K562 (cell line): Measurements from ENCODE around the gene ZNF521. TPM values are rescaled to one million over a fixed set of nuclear protein-coding genes. Genes with fewer than 3 reads are reported as not detected.

Experiments used
- ATAC-seq: fragments of 200-7000 bp; cut with Tn5 transposase; 3 replicates; pipeline ENCODE4 v1.9.1; 2020; ENCODE audit warnings: moderate library complexity
- BruUV-seq: library from RNA; stranded (reverse); fragments of 400-500 nt; replicated peaks from 2 replicates; lab custom pipeline; 2021; lab: Mats Ljungman, UMichigan
- CTCF ChIA-PET: fragments of 300-600 bp; formaldehyde crosslinking; extraction: SDS; loops from one replicate; lab custom pipeline; 2021; ENCODE audit warnings: low intra/inter-chr PET ratio; lab: Yijun Ruan, JAX
- POLR2A ChIA-PET: fragments of 300-600, 350-650 bp; sonication (Branson Sonifier 250); formaldehyde crosslinking; extraction: SDS; loops from one replicate; lab custom pipeline; 2021; ENCODE audit warnings: antibody characterized with exemption, inconsistent platforms; lab: Yijun Ruan, JAX
- DNase-seq, 4 experiments: peaks; one replicate each; pipeline versions ENCODE4 v3.0.0 to v3.0.0-alpha.2; 2011 to 2018; ENCODE audit warnings: low spot score in 3 of 4, mixed read lengths in 3 of 4; ENCODE audit errors: extremely low read depth in 1 of 4
- FAIRE-seq: peaks from 2 replicates; lab custom pipeline; 2011; peaks lifted over from hg19 to GRCh38; lab: Jason Lieb, UNC
- H2AFZ ChIP-seq: 2 replicates; pipeline ENCODE4 v1.6.0; 2011; ENCODE audit warnings: low read depth, low read length, control low read depth, inconsistent platforms
- H3K27ac ChIP-seq: fragments of 200-600 bp; 3 replicates; pipeline ENCODE4 v1.8.0; 2011; ENCODE audit warnings: low read depth, mild to moderate bottlenecking, control low read depth, inconsistent platforms, low read length, moderate library complexity, mixed read lengths; ENCODE audit errors: extremely low read depth
- H3K27me3 ChIP-seq, 2 experiments: fragments of 300-600 bp in 1 of 2; 2 replicates in 1 of 2; 3 replicates in 1 of 2; pipeline versions ENCODE4 v1.6.0 to v1.8.0; 2011; ENCODE audit warnings: inconsistent platforms in 2 of 2, low read length in 2 of 2, mild to moderate bottlenecking in 1 of 2, mixed read lengths in 1 of 2, moderate library complexity in 1 of 2; ENCODE audit not compliant: control insufficient read depth in 2 of 2, insufficient read depth in 2 of 2
- H3K36me3 ChIP-seq: fragments of 300-600 bp; 3 replicates; pipeline ENCODE4 v1.8.0; 2011; ENCODE audit warnings: mild to moderate bottlenecking, low read length, inconsistent platforms; ENCODE audit not compliant: control insufficient read depth, insufficient read depth
- H3K4me1 ChIP-seq, 2 experiments: fragments of 200-600 bp in 1 of 2; replicated peaks in 1 of 2; 2 replicates in 1 of 2; 3 replicates in 1 of 2; pipeline versions ENCODE4 v1.5.1 to v1.8.0; 2011; ENCODE audit warnings: inconsistent platforms in 2 of 2, low read length in 2 of 2, mild to moderate bottlenecking in 1 of 2, mixed read lengths in 1 of 2, moderate library complexity in 1 of 2; ENCODE audit not compliant: control insufficient read depth in 2 of 2, insufficient read depth in 2 of 2
- H3K4me2 ChIP-seq: 2 replicates; pipeline ENCODE4 v1.6.1; 2011; ENCODE audit warnings: low read length, control low read depth, inconsistent platforms, mixed read lengths; ENCODE audit not compliant: insufficient read depth
- H3K4me3 ChIP-seq: fragments of 200-600 bp; sonication (generic), shearing (Covaris generic); 2 replicates; pipeline ENCODE4 v1.5.1; 2016; ENCODE audit warnings: control low read depth, inconsistent platforms
- H3K79me2 ChIP-seq: fragments of 200-600 bp; 3 replicates; pipeline ENCODE4 v1.8.0; 2011; ENCODE audit warnings: low read length, inconsistent platforms; ENCODE audit not compliant: control insufficient read depth, insufficient read depth
- H3K9ac ChIP-seq, 2 experiments: 2 replicates each; pipeline versions ENCODE4 v1.6.0 to v1.6.1; 2011; ENCODE audit warnings: low read depth in 2 of 2, low read length in 2 of 2, control low read depth in 1 of 2, inconsistent platforms in 1 of 2, mild to moderate bottlenecking in 1 of 2, mixed read lengths in 1 of 2; ENCODE audit not compliant: insufficient read depth in 1 of 2
- H3K9me1 ChIP-seq: one replicate; pipeline ENCODE4 v1.6.0; 2011; ENCODE audit warnings: inconsistent platforms, mild to moderate bottlenecking, low read length, moderate library complexity; ENCODE audit not compliant: control insufficient read depth, insufficient read depth
- H3K9me3 ChIP-seq: replicated peaks from 2 replicates; pipeline ENCODE4 v1.5.1; 2011; ENCODE audit warnings: low read depth, low read length, inconsistent platforms; ENCODE audit not compliant: control insufficient read depth, insufficient read depth
- H4K20me1 ChIP-seq: replicated peaks from 2 replicates; pipeline ENCODE4 v1.6.1; 2011; ENCODE audit warnings: low read length, inconsistent platforms, mixed read lengths; ENCODE audit not compliant: control insufficient read depth, insufficient read depth
- ATF7 ChIP-seq: fragments of 450-650 bp; IDR thresholded peaks from 2 replicates; pipeline ENCODE4 v1.7.1; 2014; ENCODE audit warnings: mild to moderate bottlenecking, moderate library complexity
- CGGBP1 ChIP-seq: fragments of 250-450 bp; sonication (Bioruptor Pico); IDR thresholded peaks from 2 replicates; pipeline ENCODE4 v1.9.0; 2021; ENCODE audit warnings: mild to moderate bottlenecking
- CHCHD3 ChIP-seq: fragments of 250-450 bp; sonication (Bioruptor Pico); IDR thresholded peaks from 2 replicates; pipeline ENCODE4 v2.1.2; 2022; ENCODE audit warnings: mild to moderate bottlenecking
- CHD4 ChIP-seq: fragments of 200-600 bp; sonication (generic); IDR thresholded peaks from 3 replicates; pipeline ENCODE4 v1.6.1; 2012; ENCODE audit warnings: low read depth, mild to moderate bottlenecking, mixed read lengths, low read length, inconsistent platforms; ENCODE audit not compliant: insufficient read depth, insufficient replicate concordance, poor library complexity, severe bottlenecking
- ETS1 ChIP-seq: conservative IDR thresholded peaks from 2 replicates; pipeline ENCODE4 v1.6.1; 2011; ENCODE audit warnings: low read depth, mild to moderate bottlenecking, low read length; ENCODE audit not compliant: control insufficient read depth
- HNRNPLL ChIP-seq: fragments of 200-400 bp; formaldehyde crosslinking; IDR thresholded peaks from 2 replicates; pipeline ENCODE4 v1.6.1; 2017; ENCODE audit warnings: low read length, low read depth, mild to moderate bottlenecking; ENCODE audit not compliant: poor library complexity, severe bottlenecking
- HNRNPUL1 ChIP-seq: fragments of 200-400 bp; formaldehyde crosslinking; IDR thresholded peaks from 2 replicates; pipeline ENCODE4 v1.6.1; 2017; ENCODE audit warnings: low read length
- PTBP1 ChIP-seq: fragments of 200-400 bp; formaldehyde crosslinking; IDR thresholded peaks from 2 replicates; pipeline ENCODE4 v1.6.1; 2017; ENCODE audit warnings: low read depth, low read length
- RBM34 ChIP-seq: fragments of 200-400 bp; formaldehyde crosslinking; IDR thresholded peaks from 2 replicates; pipeline ENCODE4 v1.6.1; 2018; ENCODE audit warnings: low read length, borderline replicate concordance; ENCODE audit not compliant: insufficient read depth
- SFPQ ChIP-seq: fragments of 200-400 bp; formaldehyde crosslinking; IDR thresholded peaks from 2 replicates; pipeline ENCODE4 v1.6.1; 2017; ENCODE audit warnings: mild to moderate bottlenecking, low read depth, low read length, moderate library complexity
- ZBTB1 ChIP-seq: sonication (generic); formaldehyde crosslinking; IDR thresholded peaks from 2 replicates; pipeline ENCODE4 v1.8.1; 2023; ENCODE audit warnings: missing genetic modification reagents, low read depth, mild to moderate bottlenecking, borderline replicate concordance
- ZFP1 ChIP-seq: fragments of 450-650 bp; formaldehyde crosslinking; IDR thresholded peaks from 2 replicates; pipeline ENCODE4 v1.4.0; 2020; ENCODE audit warnings: mild to moderate bottlenecking, mixed read lengths
- ZNF398 ChIP-seq: fragments of 250-450 bp; sonication (Bioruptor Pico); IDR thresholded peaks from 2 replicates; pipeline ENCODE4 v1.8.0; 2021; ENCODE audit warnings: moderate library complexity, mild to moderate bottlenecking, inconsistent platforms
- WGBS: fragments of 100-300 bp; shearing (Covaris generic); methylation state at CpG from one replicate; pipeline ENCODE4 v1.1.6; 2016; ENCODE audit warnings: low coverage, mixed read lengths; ENCODE audit not compliant: insufficient coverage; ENCODE audit errors: missing lambda C conversion rate; 5-methylcytosine and 5-hydroxymethylcytosine counted together
- in situ Hi-C: fragments of 300-500 bp; cut with MboI; formaldehyde crosslinking; loops from 4 replicates; pipeline ENCODE4 v1.15.0; 2018; ENCODE audit warnings: inconsistent platforms, mixed read lengths
- intact Hi-C: fragments of 100-400 bp; cut with micrococcal nuclease; formaldehyde crosslinking; loops from 2 replicates; pipeline ENCODE4 v1.14.2; 2022
- polyA plus RNA-seq, 8 experiments: library from polyadenylated mRNA; depleted of rRNA in 4 of 8; stranded (reverse) in 5 of 8; unstranded in 3 of 8; fragments of >200 nt; fragmentation: Nextera tagmentation in 2 of 8; fragmentation: Illumina TruSeq in 1 of 8; extraction: Ambion mirVana in 2 of 8; extraction: Trizol in 1 of 8; gene quantifications; 2 replicates each; pipeline versions ENCODE4 v1.2.1 to v1.2.3, GENCODE V29; 2011 to 2014; ENCODE audit warnings: inconsistent platforms in 1 of 8, missing spikeins in 1 of 8
- total RNA-seq, 7 experiments: library from RNA; depleted of rRNA in 6 of 7; stranded (reverse); fragments of >200 nt in 6 of 7; fragmentation: Illumina TruSeq in 2 of 7; extraction: Trizol in 2 of 7; gene quantifications; 2 replicates each; pipeline versions ENCODE4 v1.2.1 to v1.2.3, GENCODE V29; 2011 to 2021; ENCODE audit warnings: low replicate concordance in 1 of 7

Gene ZNF521
- total and polyA plus RNA-seq, 9 of the 15 experiments (the other 6 are each of a cell fraction or from before 2014, with no cell fraction given): 1.2 to 5.8 (median 1.6) TPM

GRCh38 chr18:25111377-25112288 is 240.3 kb downstream of the ZNF521 start:
- BruUV-seq: no TSS peak
- no peaks in the 10 kb centered on the region for H3K4me1 ChIP-seq
- DNase-seq (no peak), ATAC-seq (no peak), FAIRE-seq (no peak)
- H3K4me2 ChIP-seq: no peak overlapping the region
- POLR2A ChIA-PET: interaction anchor here (1.0 kb wide), 1 partner anchor 14 kb away, joined by 4 read pairs; no protein-coding TSS in a partner anchor
- no peaks in the 10 kb centered on the region for H3K27me3 ChIP-seq
- H3K79me2 ChIP-seq: no peaks in the 10 kb centered on the region
- no peaks in the 10 kb centered on the region for H3K36me3 ChIP-seq
- no peaks in the 10 kb centered on the region for H4K20me1 ChIP-seq
- no peak overlapping the region for H3K4me3 ChIP-seq
- intact Hi-C loops (no loop called here), in situ Hi-C loops (no loop called here)
- 5% methylated on average over 13 of the region's 13 CpGs for WGBS
- no peak overlapping the region for H3K9ac ChIP-seq
- H3K9me1 ChIP-seq: no peaks in the 10 kb centered on the region
- no peak overlapping the region for H2AFZ ChIP-seq
- H3K9me3 ChIP-seq: no peaks in the 10 kb centered on the region
- CTCF ChIA-PET: no interaction called here
- H3K27ac ChIP-seq: no peak overlapping the region
- TF ChIP-seq ZFP1 (CRISPR knock-in tag) (no peak), ZBTB1 (CRISPR knock-in tag) (no peak), SFPQ (no peak), ATF7 (no peak), HNRNPLL (no peak), CGGBP1 (no peak), PTBP1 (no peak), ZNF398 (no peak), CHCHD3 (no peak), CHD4 (no peak), RBM34 (no peak), HNRNPUL1 (no peak), ETS1 (no peak)
